Large intestine (tissue), 3 donors: Measurements from ENCODE around the gene POU6F2. TPM values are rescaled to one million over a fixed set of nuclear protein-coding genes. Genes with fewer than 3 reads are reported as not detected.

Experiments
- DNase-seq, 2 donors: peaks; one replicate each; pipeline versions ENCODE4 v3.0.0 to v3.0.0-alpha.2; 2013
- H3K27ac ChIP-seq: one replicate; pipeline ENCODE4 v1.5.1; 2013; ENCODE audit warnings: low read length
- H3K27me3 ChIP-seq: 2 replicates; pipeline ENCODE4 v1.6.1; 2013; ENCODE audit warnings: low read length; ENCODE audit not compliant: control insufficient read depth, insufficient read depth
- H3K36me3 ChIP-seq: 2 replicates; pipeline ENCODE4 v1.6.1; 2013; ENCODE audit warnings: low read length; ENCODE audit not compliant: control insufficient read depth, insufficient read depth
- H3K4me1 ChIP-seq: one replicate; pipeline ENCODE4 v1.6.1; 2013; ENCODE audit warnings: low read length; ENCODE audit not compliant: control insufficient read depth, insufficient read depth
- H3K4me3 ChIP-seq: one replicate; pipeline ENCODE4 v1.5.1; 2013; ENCODE audit warnings: low read length
- H3K9me3 ChIP-seq: one replicate; pipeline ENCODE4 v1.6.1; 2013; ENCODE audit warnings: mild to moderate bottlenecking, low read depth, low read length, moderate library complexity; ENCODE audit not compliant: control insufficient read depth
- WGBS: methylation state at CpG from one replicate; pipeline ENCODE4 v1.1.5; 2013; ENCODE audit warnings: low lambda C conversion rate; ENCODE audit not compliant: insufficient coverage; 5-methylcytosine and 5-hydroxymethylcytosine counted together
- polyA plus RNA-seq: library from polyadenylated mRNA; unstranded; fragments of 120-200 nt; gene quantifications from one replicate; pipeline ENCODE4 v1.2.1, GENCODE V29; 2013

POU6F2 gene
- polyA plus RNA-seq, 1 donor, result 0.19 TPM

- Histone ChIP-seq H3K4me1 (no peaks in the 10 kb centered on the region), H3K27ac (no peak overlapping the region), H3K4me3 (no peak overlapping the region), H3K36me3 (no peaks in the 10 kb centered on the region), H3K9me3 (no peaks in the 10 kb centered on the region), H3K27me3 (no peaks in the 10 kb centered on the region)
- WGBS, result 100% methylated on average over 1 of the region's 3 CpGs
- DNase-seq, result peak in 1 of 2 donors; percentile 23
Observed at GRCh38 chr7:39504963-39505362, 527.3 kb downstream of the POU6F2 start.

GRCh38 chr7:39507866-39508551 is 530.3 kb downstream of the POU6F2 start:
- H3K9me3 ChIP-seq, result no peaks in the 10 kb centered on the region
- no CpG with 5 or more reads among the region's 8 CpGs for WGBS
- H3K36me3 ChIP-seq, result no peaks in the 10 kb centered on the region
- H3K4me1 ChIP-seq, result no peaks in the 10 kb centered on the region
- no peak overlapping the region for H3K4me3 ChIP-seq
- no peaks in the 10 kb centered on the region for H3K27me3 ChIP-seq
- no peak for DNase-seq
- no peak overlapping the region for H3K27ac ChIP-seq

- Histone ChIP-seq H3K9me3 (no peaks in the 10 kb centered on the region), H3K4me1 (no peaks in the 10 kb centered on the region), H3K27me3 (no peaks in the 10 kb centered on the region), H3K36me3 (no peaks in the 10 kb centered on the region), H3K27ac (no peak overlapping the region), H3K4me3 (no peak overlapping the region)
- no CpG with 5 or more reads among the region's 4 CpGs for WGBS
- no peak for DNase-seq
Observed at GRCh38 chr7:39509436-39509835, 531.7 kb downstream of the POU6F2 start.

GRCh38 chr7:39509912-39510311 is 532.2 kb downstream of the POU6F2 start:
- no peak overlapping the region for H3K27ac ChIP-seq
- DNase-seq, result no peak
- H3K4me1 ChIP-seq, result no peaks in the 10 kb centered on the region
- H3K9me3 ChIP-seq, result no peaks in the 10 kb centered on the region
- H3K27me3 ChIP-seq, result no peaks in the 10 kb centered on the region
- no CpG with 5 or more reads among the region's 2 CpGs for WGBS
- no peaks in the 10 kb centered on the region for H3K36me3 ChIP-seq
- H3K4me3 ChIP-seq, result no peak overlapping the region

GRCh38 chr7:39510864-39511354 is 533.2 kb downstream of the POU6F2 start:
- no CpG with 5 or more reads among the region's 3 CpGs for WGBS

GRCh38 chr7:39515534-39516228 is 538.0 kb downstream of the POU6F2 start:
- Histone ChIP-seq H3K27me3 (no peaks in the 10 kb centered on the region), H3K36me3 (no peaks in the 10 kb centered on the region), H3K4me3 (no peak overlapping the region), H3K4me1 (no peaks in the 10 kb centered on the region), H3K9me3 (no peaks in the 10 kb centered on the region), H3K27ac (no peak overlapping the region)
- DNase-seq, result no peak
- WGBS, result 33% methylated on average over 1 of the region's 8 CpGs

More at GRCh38 chr7:39510864-39511354, 533.2 kb downstream of the POU6F2 start:
- DNase-seq, result no peak
- Histone ChIP-seq H3K9me3 (no peaks in the 10 kb centered on the region), H3K27me3 (no peaks in the 10 kb centered on the region), H3K4me3 (no peak overlapping the region), H3K36me3 (no peaks in the 10 kb centered on the region), H3K4me1 (no peaks in the 10 kb centered on the region), H3K27ac (no peak overlapping the region)

GRCh38 chr7:39516498-39516897 is 538.8 kb downstream of the POU6F2 start:
- DNase-seq, result no peak
- no peaks in the 10 kb centered on the region for H3K27me3 ChIP-seq
- H3K27ac ChIP-seq, result no peak overlapping the region
- H3K9me3 ChIP-seq, result no peaks in the 10 kb centered on the region
- 74% methylated on average over 3 of the region's 7 CpGs for WGBS
- H3K4me1 ChIP-seq, result no peaks in the 10 kb centered on the region
- H3K4me3 ChIP-seq, result no peak overlapping the region
- no peaks in the 10 kb centered on the region for H3K36me3 ChIP-seq

GRCh38 chr7:39517240-39517639 is 539.5 kb downstream of the POU6F2 start:
- WGBS, result no CpG with 5 or more reads among the region's 3 CpGs
- Histone ChIP-seq H3K36me3 (no peaks in the 10 kb centered on the region), H3K4me1 (no peaks in the 10 kb centered on the region), H3K9me3 (no peaks in the 10 kb centered on the region), H3K27me3 (no peaks in the 10 kb centered on the region), H3K27ac (no peak overlapping the region), H3K4me3 (no peak overlapping the region)
- peak in 1 of 2 donors; percentile 49 for DNase-seq

Other genes starting within 250 kb of the POU6F2 start
- 63.7 TPM for gene VPS41, start 68.7 kb upstream of the POU6F2 start, polyA plus RNA-seq